CD14-positive monocyte (primary cell): ENCODE results near the gene TSPAN7. TPM values are rescaled to one million over a fixed set of nuclear protein-coding genes. Genes with fewer than 3 reads are reported as not detected.

Source experiments
- DNase-seq, 3 donors: peaks; one replicate each; pipeline ENCODE4 v3.0.0-alpha.2; 2011 to 2022
- H2AFZ ChIP-seq: 2 replicates; pipeline ENCODE4 v1.6.0; 2012; ENCODE audit warnings: mild to moderate bottlenecking, low read depth, low read length, inconsistent platforms; ENCODE audit not compliant: insufficient read depth, poor library complexity, severe bottlenecking
- H3K27ac ChIP-seq, 2 donors: 1 replicate in 1 of 2; 2 replicates in 1 of 2; pipeline ENCODE4 v1.5.1; 2012 to 2013; ENCODE audit warnings: low read length in 2 of 2, control low read depth in 1 of 2, inconsistent platforms in 1 of 2, low read depth in 1 of 2, mild to moderate bottlenecking in 1 of 2
- H3K27me3 ChIP-seq, 2 donors: one replicate each; pipeline versions ENCODE4 v1.6.0 to v1.6.1; 2011 to 2013; ENCODE audit warnings: low read length in 2 of 2; ENCODE audit not compliant: control insufficient read depth in 2 of 2, insufficient read depth in 2 of 2
- H3K36me3 ChIP-seq, 2 donors: replicated peaks in 1 of 2; 1 replicate in 1 of 2; 2 replicates in 1 of 2; pipeline versions ENCODE4 v1.5.1 to v1.6.1; 2012 to 2013; ENCODE audit warnings: low read length in 2 of 2, control low read depth in 1 of 2, inconsistent platforms in 1 of 2, mild to moderate bottlenecking in 1 of 2; ENCODE audit not compliant: insufficient read depth in 2 of 2, control insufficient read depth in 1 of 2
- H3K4me1 ChIP-seq, 2 donors: 1 replicate in 1 of 2; 2 replicates in 1 of 2; pipeline versions ENCODE4 v1.5.1 to v1.6.1; 2012 to 2013; ENCODE audit warnings: low read length in 2 of 2, control low read depth in 1 of 2, inconsistent platforms in 1 of 2, mild to moderate bottlenecking in 1 of 2, moderate library complexity in 1 of 2; ENCODE audit not compliant: insufficient read depth in 2 of 2, control insufficient read depth in 1 of 2
- H3K4me2 ChIP-seq: replicated peaks from 2 replicates; pipeline ENCODE3; 2012; ENCODE audit warnings: low read length, moderate library complexity, mild to moderate bottlenecking; ENCODE audit not compliant: poor library complexity, severe bottlenecking; ENCODE audit errors: extremely low read depth
- H3K4me3 ChIP-seq, 3 experiments: fragments of 200-600 bp in 1 of 3; sonication (generic) in 1 of 3; replicated peaks in 1 of 3; 1 replicate in 2 of 3; 2 replicates in 1 of 3; pipeline ENCODE4 v1.5.1; 2011 to 2013; ENCODE audit warnings: low read length in 3 of 3, mild to moderate bottlenecking in 3 of 3, control low read depth in 2 of 3, low read depth in 2 of 3, inconsistent platforms in 1 of 3, moderate library complexity in 1 of 3
- H3K79me2 ChIP-seq: 2 replicates; pipeline ENCODE4 v1.6.0; 2012; ENCODE audit warnings: mild to moderate bottlenecking, control low read depth, inconsistent platforms, low read length, moderate library complexity; ENCODE audit not compliant: insufficient read depth
- H3K9ac ChIP-seq: 2 replicates; pipeline ENCODE4 v1.6.0; 2017; ENCODE audit warnings: low read length, mild to moderate bottlenecking; ENCODE audit not compliant: insufficient read depth, poor library complexity, severe bottlenecking
- H3K9me3 ChIP-seq, 2 donors: replicated peaks in 1 of 2; 1 replicate in 1 of 2; 2 replicates in 1 of 2; pipeline versions ENCODE4 v1.5.1 to v1.6.1; 2012 to 2013; ENCODE audit warnings: low read length in 2 of 2, control low read depth in 1 of 2; ENCODE audit not compliant: control insufficient read depth in 1 of 2, insufficient read depth in 1 of 2
- H4K20me1 ChIP-seq: 2 replicates; pipeline ENCODE4 v1.6.0; 2012; ENCODE audit warnings: mild to moderate bottlenecking, low read length, control low read depth, moderate library complexity; ENCODE audit not compliant: insufficient read depth
- H3K27ac Mint-ChIP-seq, 7 donors: one replicate each; pipeline ENCODE4 v1.8.0; 2020; ENCODE audit warnings: mild to moderate bottlenecking in 7 of 7, mixed read lengths in 7 of 7, moderate library complexity in 6 of 7, inconsistent platforms in 2 of 7
- H3K27me3 Mint-ChIP-seq, 3 donors: one replicate each; pipeline ENCODE4 v1.8.0; 2021 to 2022; ENCODE audit warnings: low read depth in 3 of 3, mild to moderate bottlenecking in 3 of 3, mixed read lengths in 3 of 3, moderate library complexity in 3 of 3, inconsistent platforms in 1 of 3
- H3K36me3 Mint-ChIP-seq, 2 donors: one replicate each; pipeline ENCODE4 v1.8.0; 2020; ENCODE audit warnings: mixed read lengths in 2 of 2, inconsistent platforms in 1 of 2, mild to moderate bottlenecking in 1 of 2
- H3K4me1 Mint-ChIP-seq: one replicate; pipeline ENCODE4 v1.8.0; 2020; ENCODE audit warnings: mild to moderate bottlenecking, mixed read lengths
- H3K4me3 Mint-ChIP-seq, 2 donors: one replicate each; pipeline ENCODE4 v1.8.0; 2020; ENCODE audit warnings: mild to moderate bottlenecking in 2 of 2, mixed read lengths in 2 of 2, moderate library complexity in 1 of 2
- H3K9me3 Mint-ChIP-seq, 7 donors: one replicate each; pipeline ENCODE4 v1.8.0; 2020 to 2022; ENCODE audit warnings: mixed read lengths in 7 of 7, mild to moderate bottlenecking in 6 of 7, moderate library complexity in 6 of 7, inconsistent platforms in 2 of 7
- WGBS: methylation state at CpG from one replicate; pipeline ENCODE4 v1.1.5; 2013; ENCODE audit warnings: missing lambda C conversion rate; ENCODE audit not compliant: insufficient coverage; 5-methylcytosine and 5-hydroxymethylcytosine counted together
- intact Hi-C, 2 donors: fragments of 100-400 bp; cut with micrococcal nuclease; formaldehyde crosslinking; loops; one replicate each; pipeline versions ENCODE4 v1.15.0 to v1.15.1; 2023
- polyA plus RNA-seq, 3 donors: library from polyadenylated mRNA; depleted of rRNA in 1 of 3; unstranded in 2 of 3; stranded (reverse) in 1 of 3; fragments of 300-500 nt in 2 of 3; fragments of >200 nt in 1 of 3; fragmentation: Illumina TruSeq in 2 of 3; gene quantifications; 1 replicate in 2 of 3; 2 replicates in 1 of 3; pipeline ENCODE4 v1.2.3, GENCODE V29; 2012 to 2021
- TF ChIP-seq, protein P1 (sequence below): fragments of 200-600 bp; IDR thresholded peaks from one replicate; pipeline ENCODE4 v1.8.0; 2022; ENCODE audit warnings: antibody characterized with exemption, mild to moderate bottlenecking

TSPAN7 gene
- polyA plus RNA-seq, 3 donors = not detected

GRCh38 chrX:38649674-38650647, 88.6 kb downstream of the TSPAN7 start:
- WGBS = 100% methylated on average over 1 of the region's 6 CpGs

More at GRCh38 chrX:38649674-38650647, 88.6 kb downstream of the TSPAN7 start:
- Histone ChIP-seq H3K4me1 (no peaks in the 10 kb centered on the region), H3K9me3 (no peaks in the 10 kb centered on the region), H3K9ac (no peak overlapping the region), H2AFZ (no peak overlapping the region), H3K36me3 (no peaks in the 10 kb centered on the region), H3K27ac (no peak overlapping the region), H3K27me3 (peaks cover 0 to 2% of the 10 kb centered on the region in 2 donors), H3K4me2 (no peak overlapping the region), H4K20me1 (no peaks in the 10 kb centered on the region), H3K4me3 (no peak overlapping the region), H3K79me2 (no peaks in the 10 kb centered on the region)
- no peaks in the 10 kb centered on the region for H3K36me3 Mint-ChIP-seq
- DNase-seq = no peak
- no peak overlapping the region for H3K27ac Mint-ChIP-seq
- no peaks in the 10 kb centered on the region for H3K4me1 Mint-ChIP-seq
- H3K27me3 Mint-ChIP-seq = peaks cover 0 to 4% (median 0%) of the 10 kb centered on the region in 3 donors
- no peak overlapping the region for H3K4me3 Mint-ChIP-seq
- TF ChIP-seq, protein P1, sequence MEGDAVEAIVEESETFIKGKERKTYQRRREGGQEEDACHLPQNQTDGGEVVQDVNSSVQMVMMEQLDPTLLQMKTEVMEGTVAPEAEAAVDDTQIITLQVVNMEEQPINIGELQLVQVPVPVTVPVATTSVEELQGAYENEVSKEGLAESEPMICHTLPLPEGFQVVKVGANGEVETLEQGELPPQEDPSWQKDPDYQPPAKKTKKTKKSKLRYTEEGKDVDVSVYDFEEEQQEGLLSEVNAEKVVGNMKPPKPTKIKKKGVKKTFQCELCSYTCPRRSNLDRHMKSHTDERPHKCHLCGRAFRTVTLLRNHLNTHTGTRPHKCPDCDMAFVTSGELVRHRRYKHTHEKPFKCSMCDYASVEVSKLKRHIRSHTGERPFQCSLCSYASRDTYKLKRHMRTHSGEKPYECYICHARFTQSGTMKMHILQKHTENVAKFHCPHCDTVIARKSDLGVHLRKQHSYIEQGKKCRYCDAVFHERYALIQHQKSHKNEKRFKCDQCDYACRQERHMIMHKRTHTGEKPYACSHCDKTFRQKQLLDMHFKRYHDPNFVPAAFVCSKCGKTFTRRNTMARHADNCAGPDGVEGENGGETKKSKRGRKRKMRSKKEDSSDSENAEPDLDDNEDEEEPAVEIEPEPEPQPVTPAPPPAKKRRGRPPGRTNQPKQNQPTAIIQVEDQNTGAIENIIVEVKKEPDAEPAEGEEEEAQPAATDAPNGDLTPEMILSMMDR = no peak
- intact Hi-C loops = no loop called here
- no peaks in the 10 kb centered on the region for H3K9me3 Mint-ChIP-seq
